H1 (cell line): ENCODE measurements around the gene RAB26. TPM values are rescaled to one million over a fixed set of nuclear protein-coding genes. Genes with fewer than 3 reads are reported as not detected.
A peak's percentile ranks its signal among the peaks of the same experiment; 100 is the strongest.
"Not testable (repeated sequence)": the region's sequence is repeated elsewhere in the genome, so short reads cannot be mapped to it uniquely, and the experiment has no call there.

Experiments used
- CTCF ChIA-PET: fragments of 300-600 bp; sonication (Branson Sonifier 250); formaldehyde crosslinking; loops from one replicate; lab custom pipeline; 2021; ENCODE audit not compliant: partially characterized antibody; lab: Charles Lee
- POLR2A ChIA-PET: fragments of 300-600 bp; sonication (Branson Sonifier 250); formaldehyde crosslinking; loops from one replicate; lab custom pipeline; 2021; ENCODE audit warnings: inconsistent platforms; ENCODE audit not compliant: partially characterized antibody; lab: Charles Lee
- DNase-seq, 2 experiments: peaks; one replicate each; pipeline versions ENCODE4 v3.0.0 to v3.0.0-alpha.2; 2010 to 2022; ENCODE audit warnings: low spot score in 2 of 2, low read depth in 1 of 2, mixed read lengths in 1 of 2
- FAIRE-seq: peaks from 2 replicates; lab custom pipeline; 2011; peaks lifted over from hg19 to GRCh38; lab: Jason Lieb, UNC
- H2AFZ ChIP-seq: 2 replicates; pipeline ENCODE4 v1.8.1; 2012; ENCODE audit warnings: low read length, inconsistent platforms
- H2AK5ac ChIP-seq: 2 replicates; pipeline ENCODE4 v1.6.1; 2013; ENCODE audit warnings: low read depth, low read length
- H2BK120ac ChIP-seq: replicated peaks from 2 replicates; pipeline ENCODE3; 2013; ENCODE audit warnings: low read depth, low read length, inconsistent platforms
- H2BK12ac ChIP-seq: 2 replicates; pipeline ENCODE4 v1.6.1; 2013; ENCODE audit warnings: low read depth, low read length
- H2BK15ac ChIP-seq: 2 replicates; pipeline ENCODE4 v1.6.1; 2013; ENCODE audit warnings: low read length
- H2BK20ac ChIP-seq: 2 replicates; pipeline ENCODE4 v1.6.1; 2013; ENCODE audit warnings: low read length
- H2BK5ac ChIP-seq: 2 replicates; pipeline ENCODE4 v1.6.1; 2013; ENCODE audit warnings: low read depth, low read length
- H3K14ac ChIP-seq: 2 replicates; pipeline ENCODE4 v1.6.1; 2013; ENCODE audit warnings: inconsistent platforms; ENCODE audit not compliant: insufficient read length
- H3K18ac ChIP-seq: 2 replicates; pipeline ENCODE4 v1.6.1; 2013; ENCODE audit warnings: low read length; ENCODE audit errors: extremely low read depth
- H3K23ac ChIP-seq: 2 replicates; pipeline ENCODE4 v1.6.1; 2013; ENCODE audit warnings: inconsistent platforms; ENCODE audit not compliant: insufficient read length
- H3K23me2 ChIP-seq: 2 replicates; pipeline ENCODE4 v1.6.1; 2013; ENCODE audit warnings: low read depth, low read length
- H3K27ac ChIP-seq: 2 replicates; pipeline ENCODE4 v1.6.1; 2011; ENCODE audit warnings: low read depth, low read length, inconsistent platforms
- H3K27me3 ChIP-seq, 4 experiments: replicated peaks in 1 of 4; 1 replicate in 1 of 4; 2 replicates in 3 of 4; pipeline versions ENCODE4 v1.6.1 to v1.8.1; 2011 to 2013; ENCODE audit warnings: low read length in 3 of 4, mild to moderate bottlenecking in 3 of 4, inconsistent platforms in 2 of 4, mixed read lengths in 2 of 4, moderate library complexity in 1 of 4; ENCODE audit not compliant: control insufficient read depth in 3 of 4, insufficient read depth in 3 of 4; ENCODE audit errors: extremely low read depth in 1 of 4
- H3K36me3 ChIP-seq, 4 experiments: 2 replicates each; pipeline versions ENCODE4 v1.6.1 to v1.8.1; 2011 to 2013; ENCODE audit warnings: mild to moderate bottlenecking in 4 of 4, low read length in 3 of 4, moderate library complexity in 2 of 4, control low read depth in 1 of 4, inconsistent platforms in 1 of 4; ENCODE audit not compliant: insufficient read depth in 4 of 4, control insufficient read depth in 2 of 4
- H3K4ac ChIP-seq: replicated peaks from 2 replicates; pipeline ENCODE3; 2013; ENCODE audit warnings: low read length, low read depth, mixed read lengths, inconsistent platforms; ENCODE audit not compliant: insufficient read length
- H3K4me1 ChIP-seq, 4 experiments: replicated peaks in 1 of 4; 1 replicate in 1 of 4; 2 replicates in 3 of 4; pipeline versions ENCODE4 v1.6.1 to v1.8.1; 2011 to 2013; ENCODE audit warnings: low read length in 3 of 4, inconsistent platforms in 2 of 4, mixed read lengths in 1 of 4; ENCODE audit not compliant: insufficient read depth in 4 of 4, control insufficient read depth in 3 of 4
- H3K4me2 ChIP-seq, 2 experiments: 2 replicates each; pipeline versions ENCODE4 v1.6.1 to v1.8.1; 2011 to 2013; ENCODE audit warnings: low read depth in 2 of 2, low read length in 2 of 2, control low read depth in 1 of 2, inconsistent platforms in 1 of 2, mild to moderate bottlenecking in 1 of 2; ENCODE audit not compliant: insufficient read depth in 1 of 2
- H3K4me3 ChIP-seq, 4 experiments: fragments of 200-600, 300-600 bp in 1 of 4; sonication (generic), shearing (Covaris generic), sonication (Bioruptor Twin) in 1 of 4; 2 replicates each; pipeline versions ENCODE4 v1.5.1 to v1.8.1; 2011 to 2016; ENCODE audit warnings: low read length in 4 of 4, low read depth in 3 of 4, control low read depth in 2 of 4, inconsistent platforms in 2 of 4, mild to moderate bottlenecking in 2 of 4, mixed read lengths in 1 of 4, moderate library complexity in 1 of 4; ENCODE audit not compliant: insufficient read depth in 2 of 4; ENCODE audit errors: extremely low read depth in 1 of 4
- H3K56ac ChIP-seq: replicated peaks from 2 replicates; pipeline ENCODE3; 2013; ENCODE audit warnings: low read depth, mild to moderate bottlenecking, mixed read lengths, low read length, inconsistent platforms; ENCODE audit not compliant: insufficient read length
- H3K79me1 ChIP-seq: 2 replicates; pipeline ENCODE4 v1.6.1; 2013; ENCODE audit warnings: low read depth, low read length, control low read depth
- H3K79me2 ChIP-seq, 2 experiments: 2 replicates each; pipeline versions ENCODE4 v1.6.1 to v1.8.1; 2012 to 2013; ENCODE audit warnings: low read length in 2 of 2, mild to moderate bottlenecking in 2 of 2, inconsistent platforms in 1 of 2; ENCODE audit not compliant: insufficient read depth in 2 of 2, control insufficient read depth in 1 of 2
- H3K9ac ChIP-seq, 4 experiments: replicated peaks in 1 of 4; 1 replicate in 1 of 4; 2 replicates in 3 of 4; pipeline versions ENCODE4 v1.6.1 to v1.8.1; 2011 to 2013; ENCODE audit warnings: low read depth in 3 of 4, low read length in 3 of 4, control low read depth in 2 of 4, mild to moderate bottlenecking in 2 of 4, moderate library complexity in 2 of 4, inconsistent platforms in 1 of 4; ENCODE audit errors: extremely low read depth in 1 of 4
- H3K9me3 ChIP-seq, 2 experiments: 2 replicates each; pipeline versions ENCODE4 v1.6.1 to v1.8.1; 2012 to 2013; ENCODE audit warnings: mild to moderate bottlenecking in 2 of 2, moderate library complexity in 2 of 2, control low read depth in 1 of 2, inconsistent platforms in 1 of 2, low read depth in 1 of 2, low read length in 1 of 2, mixed read lengths in 1 of 2; ENCODE audit not compliant: insufficient read depth in 2 of 2
- H4K20me1 ChIP-seq, 2 experiments: replicated peaks in 1 of 2; 2 replicates each; pipeline versions ENCODE3 to v1.8.1; 2011 to 2013; ENCODE audit warnings: inconsistent platforms in 2 of 2, low read length in 2 of 2, mild to moderate bottlenecking in 1 of 2; ENCODE audit not compliant: insufficient read depth in 2 of 2, control insufficient read depth in 1 of 2
- H4K5ac ChIP-seq: 2 replicates; pipeline ENCODE4 v1.6.1; 2013; ENCODE audit warnings: low read length, low read depth, mixed read lengths, inconsistent platforms; ENCODE audit not compliant: insufficient read length
- H4K8ac ChIP-seq: 2 replicates; pipeline ENCODE4 v1.8.0; 2013; ENCODE audit warnings: mild to moderate bottlenecking, moderate library complexity, low read length, inconsistent platforms; ENCODE audit not compliant: insufficient read depth; ENCODE audit errors: extremely low read depth
- H4K91ac ChIP-seq: replicated peaks from 2 replicates; pipeline ENCODE3; 2013; ENCODE audit warnings: low read length, mixed read lengths, inconsistent platforms; ENCODE audit not compliant: insufficient read length
- CTBP2 ChIP-seq: IDR thresholded peaks from 2 replicates; pipeline ENCODE4 v1.7.0; 2011; ENCODE audit warnings: borderline replicate concordance, mild to moderate bottlenecking, moderate library complexity, mixed read lengths, low read length; ENCODE audit not compliant: insufficient read depth, insufficient read length
- EGR1 ChIP-seq: IDR thresholded peaks from 2 replicates; pipeline ENCODE4 v1.6.1; 2011; ENCODE audit warnings: low read depth, low read length, borderline replicate concordance
- GABPA ChIP-seq: IDR thresholded peaks from 2 replicates; pipeline ENCODE4 v1.6.1; 2011; ENCODE audit warnings: mild to moderate bottlenecking, low read length, moderate library complexity, borderline replicate concordance; ENCODE audit not compliant: insufficient read depth
- JUN ChIP-seq: IDR thresholded peaks from 2 replicates; pipeline ENCODE4 v1.6.1; 2011; ENCODE audit warnings: low read depth, mild to moderate bottlenecking, improper control_type of control experiment, low read length
- RBBP5 ChIP-seq: IDR thresholded peaks from 2 replicates; pipeline ENCODE4 v1.7.1; 2012; ENCODE audit warnings: low read depth, mild to moderate bottlenecking, inconsistent platforms, low read length, moderate library complexity, borderline replicate concordance
- SIN3A ChIP-seq, 2 experiments: IDR thresholded peaks in 1 of 2; conservative IDR thresholded peaks in 1 of 2; 2 replicates each; pipeline ENCODE4 v1.6.1; 2011 to 2012; ENCODE audit warnings: low read length in 2 of 2, improper control_type of control experiment in 1 of 2, low read depth in 1 of 2, mild to moderate bottlenecking in 1 of 2
- SP2 ChIP-seq: IDR thresholded peaks from 2 replicates; pipeline ENCODE4 v1.6.1; 2012; ENCODE audit warnings: mild to moderate bottlenecking, low read length, inconsistent platforms
- SUZ12 ChIP-seq: fragments of 200-600 bp; sonication (generic); IDR thresholded peaks from 2 replicates; pipeline ENCODE4 v1.6.1; 2012; ENCODE audit warnings: mild to moderate bottlenecking, inconsistent platforms, low read length, moderate library complexity, mixed read lengths
- TAF1 ChIP-seq: IDR thresholded peaks from 2 replicates; pipeline ENCODE4 v1.6.1; 2011; ENCODE audit warnings: mild to moderate bottlenecking, low read depth, low read length
- TCF12 ChIP-seq: IDR thresholded peaks from 2 replicates; pipeline ENCODE4 v1.6.1; 2011; ENCODE audit warnings: low read depth, mild to moderate bottlenecking, low read length
- YY1 ChIP-seq: IDR thresholded peaks from 2 replicates; pipeline ENCODE4 v1.6.1; 2011; ENCODE audit warnings: low read depth, mild to moderate bottlenecking, low read length
- WGBS, 2 experiments: shearing (Covaris generic) in 1 of 2; methylation state at CpG; one replicate each; pipeline versions ENCODE4 v1.1.6 to v1.1.7; 2013 to 2015; ENCODE audit warnings: low lambda C conversion rate in 2 of 2, mixed read lengths in 2 of 2, inconsistent platforms in 1 of 2, low coverage in 1 of 2, missing lambda C conversion rate in 1 of 2; ENCODE audit not compliant: insufficient replicate concordance in 2 of 2, insufficient coverage in 1 of 2, insufficient read length in 1 of 2; ENCODE audit errors: extremely low coverage in 1 of 2, missing lambda C conversion rate in 1 of 2; 5-methylcytosine and 5-hydroxymethylcytosine counted together
- polyA plus RNA-seq, 7 experiments: library from polyadenylated mRNA; depleted of rRNA in 3 of 7; stranded (reverse) in 5 of 7; unstranded in 2 of 7; fragments of >200 nt in 5 of 7; fragments of 200-250 nt in 2 of 7; gene quantifications; 1 replicate in 5 of 7; 2 replicates in 1 of 7; 4 replicates in 1 of 7; pipeline versions ENCODE4 v1.2.1 to v1.2.3, GENCODE V29; 2011 to 2013; ENCODE audit warnings: missing spikeins in 2 of 7, mixed read lengths in 2 of 7
- total RNA-seq: library from RNA; stranded (reverse); fragmentation: NEBNext Ultra II Directional; extraction: Animal tissue kit (Norgen Biotek cat#: 25700); gene quantifications from 2 replicates; pipeline ENCODE4 v1.2.1, GENCODE V29; 2021

RAB26 gene
- total and polyA plus RNA-seq, 2 of the 8 experiments (the other 6 are each of a cell fraction or from before 2014, with no cell fraction given): 4.3 to 5.4 TPM

GRCh38 chr16:2147981-2148671 lies at the start of gene RAB26 (continued):
- TF ChIP-seq GABPA (peak; percentile 74; the same call in 1 of the 2 replicates), TCF12 (peak; percentile 73; the same call in 1 of the 2 replicates), SUZ12 (peak; percentile 20; the same call in 1 of the 2 replicates), JUN (no peak), YY1 (peak; percentile 51; the same call in 1 of the 2 replicates), RBBP5 (no peak), SP2 (no peak), TAF1 (no peak), SIN3A (conservative IDR thresholded peaks at IDR 0.05 in 1 of 2, IDR thresholded peaks at IDR 0.05 in 1 of 2; ENCODE audit: low read depth in 1 of 2, low read length in 2 of 2) (peak; percentile 79 to 84; a peak in 2 of 4 replicates), CTBP2 (peak; percentile 96), EGR1 (peak; percentile 73; the same call in 1 of the 2 replicates)

- H3K27me3 ChIP-seq, H3K18ac ChIP-seq, H2BK5ac ChIP-seq, H3K56ac ChIP-seq, H3K23me2 ChIP-seq, DNase-seq, H4K20me1 ChIP-seq, H3K9ac ChIP-seq, H3K14ac ChIP-seq, H2BK120ac ChIP-seq, H2AFZ ChIP-seq, H4K5ac ChIP-seq, H3K4me2 ChIP-seq, H2BK12ac ChIP-seq, H3K4ac ChIP-seq, H2BK15ac ChIP-seq, H4K8ac ChIP-seq, H3K9me3 ChIP-seq, H3K23ac ChIP-seq, H3K79me2 ChIP-seq, H3K4me3 ChIP-seq, H3K79me1 ChIP-seq, H3K4me1 ChIP-seq, H2AK5ac ChIP-seq, CTCF ChIA-PET, H3K27ac ChIP-seq, H4K91ac ChIP-seq, FAIRE-seq, H2BK20ac ChIP-seq: not testable (repeated sequence)
- peaks cover 0 to 22% (median 2%) of the 10 kb centered on the region in 4 experiments; a peak in 4 of 8 replicates for H3K36me3 ChIP-seq
- POLR2A ChIA-PET: interaction anchor here (0.8 kb wide), 1 partner anchor 10 kb away, joined by 4 read pairs; no protein-coding TSS in a partner anchor
- 92% methylated on average over 12 of the region's 16 CpGs; no CpG with 5 or more reads in 1 of the 2 experiments for WGBS, 2 experiments
Measured at GRCh38 chr16:2101581-2101980, 46.8 kb upstream of the RAB26 start.
